ENCODE measurements around the gene SHD.
"Not testable (repeated sequence)": the region's sequence is repeated elsewhere in the genome, so short reads cannot be mapped to it uniquely, and the experiment has no call there.

GRCh38 chr19:4230237-4230636, 48.8 kb upstream of the SHD start:
- TF ChIP-seq POLR2A, CTCF (IDR thresholded peaks at IDR 0.05): not testable (repeated sequence)
